ENCODE data around the gene CX3CL1. TPM values are rescaled to one million over a fixed set of nuclear protein-coding genes. Genes with fewer than 3 reads are reported as not detected.

The CX3CL1 gene
- polyA plus RNA-seq, 1 donor from 2014 or later = 4.9 TPM

DNA sequence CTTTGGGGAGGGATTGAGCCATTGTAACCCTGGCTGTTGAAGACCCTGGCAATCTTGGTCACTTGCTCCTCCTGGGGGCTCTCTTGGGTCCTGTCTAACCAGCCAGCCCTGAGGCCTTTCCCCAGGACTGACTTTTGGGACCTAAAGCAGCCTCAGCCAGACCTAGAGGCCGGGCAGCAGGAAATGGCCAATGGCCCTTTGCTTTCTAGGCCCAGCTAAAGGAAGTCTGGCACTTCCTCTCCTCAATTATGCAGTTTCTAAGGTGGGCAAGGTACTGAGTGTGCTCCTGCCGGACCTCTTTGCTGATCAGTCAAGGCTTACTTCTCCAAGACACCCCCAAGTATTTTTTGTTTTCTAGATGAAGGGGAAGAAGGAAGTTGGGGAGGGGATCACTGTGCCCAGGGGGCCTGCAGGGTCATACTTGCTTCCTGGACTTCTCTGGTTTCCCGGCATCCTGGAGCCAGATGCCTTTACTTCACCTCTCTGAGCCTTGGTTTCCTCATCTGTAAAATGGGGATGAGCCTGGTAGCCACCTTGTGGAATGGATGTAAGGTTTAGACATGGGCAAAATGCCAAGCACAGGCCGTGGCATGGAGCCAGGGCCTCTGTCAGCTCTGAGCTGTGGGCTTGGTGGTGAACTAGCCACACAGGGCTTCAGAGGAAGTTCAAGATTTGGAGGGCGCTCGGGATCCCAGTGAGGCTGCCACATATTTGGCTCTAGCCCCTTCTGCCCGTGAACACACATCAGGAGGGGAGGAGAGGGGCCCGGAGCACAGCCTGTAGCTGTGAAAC lies 8.6 kb downstream of the CX3CL1 start:
- no peak overlapping the region for H3K4me3 ChIP-seq (ENCODE audit: low read length)
- no peaks in the 10 kb centered on the region for H3K9me2 ChIP-seq (ENCODE audit: insufficient read depth, low read length)
- H3K27me3 ChIP-seq (ENCODE audit: insufficient read depth, low read depth, low read length) = no peaks in the 10 kb centered on the region
- no peak overlapping the region for H3K27ac ChIP-seq (ENCODE audit: low read length)
- H3K4me2 ChIP-seq (ENCODE audit: low read length) = no peak overlapping the region
- no peak overlapping the region for H3K9ac ChIP-seq (ENCODE audit: low read length)
- no peak overlapping the region for H2AFZ ChIP-seq (ENCODE audit: low read depth, low read length)
- no peaks in the 10 kb centered on the region for H3K9me3 ChIP-seq (ENCODE audit: low read length)
- no peaks in the 10 kb centered on the region for H3K79me2 ChIP-seq (replicated peaks; ENCODE audit: insufficient read depth, low read length)
- H4K20me1 ChIP-seq (ENCODE audit: insufficient read depth) = no peaks in the 10 kb centered on the region
- TF ChIP-seq POLR2AphosphoS5 (IDR thresholded peaks at IDR 0.05) = no peak
- TF ChIP-seq SMC3 (conservative IDR thresholded peaks at IDR 0.05; ENCODE audit: poor library complexity) = no peak
- TF ChIP-seq, protein P1, sequence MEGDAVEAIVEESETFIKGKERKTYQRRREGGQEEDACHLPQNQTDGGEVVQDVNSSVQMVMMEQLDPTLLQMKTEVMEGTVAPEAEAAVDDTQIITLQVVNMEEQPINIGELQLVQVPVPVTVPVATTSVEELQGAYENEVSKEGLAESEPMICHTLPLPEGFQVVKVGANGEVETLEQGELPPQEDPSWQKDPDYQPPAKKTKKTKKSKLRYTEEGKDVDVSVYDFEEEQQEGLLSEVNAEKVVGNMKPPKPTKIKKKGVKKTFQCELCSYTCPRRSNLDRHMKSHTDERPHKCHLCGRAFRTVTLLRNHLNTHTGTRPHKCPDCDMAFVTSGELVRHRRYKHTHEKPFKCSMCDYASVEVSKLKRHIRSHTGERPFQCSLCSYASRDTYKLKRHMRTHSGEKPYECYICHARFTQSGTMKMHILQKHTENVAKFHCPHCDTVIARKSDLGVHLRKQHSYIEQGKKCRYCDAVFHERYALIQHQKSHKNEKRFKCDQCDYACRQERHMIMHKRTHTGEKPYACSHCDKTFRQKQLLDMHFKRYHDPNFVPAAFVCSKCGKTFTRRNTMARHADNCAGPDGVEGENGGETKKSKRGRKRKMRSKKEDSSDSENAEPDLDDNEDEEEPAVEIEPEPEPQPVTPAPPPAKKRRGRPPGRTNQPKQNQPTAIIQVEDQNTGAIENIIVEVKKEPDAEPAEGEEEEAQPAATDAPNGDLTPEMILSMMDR (IDR thresholded peaks at IDR 0.05; ENCODE audit: poor library complexity, severe bottlenecking) = no peak
- no peak for TF ChIP-seq EZH2 (IDR thresholded peaks at IDR 0.05; ENCODE audit: borderline replicate concordance, insufficient read depth, low read length, poor library complexity, severe bottlenecking)
- TF ChIP-seq RAD21 (conservative IDR thresholded peaks at IDR 0.05) = no peak
- no peak for TF ChIP-seq MXI1 (conservative IDR thresholded peaks at IDR 0.05; ENCODE audit: poor library complexity, severe bottlenecking)
- no peak for TF ChIP-seq TAF1 (IDR thresholded peaks at IDR 0.05; ENCODE audit: low read depth)
- TF ChIP-seq, protein P2, sequence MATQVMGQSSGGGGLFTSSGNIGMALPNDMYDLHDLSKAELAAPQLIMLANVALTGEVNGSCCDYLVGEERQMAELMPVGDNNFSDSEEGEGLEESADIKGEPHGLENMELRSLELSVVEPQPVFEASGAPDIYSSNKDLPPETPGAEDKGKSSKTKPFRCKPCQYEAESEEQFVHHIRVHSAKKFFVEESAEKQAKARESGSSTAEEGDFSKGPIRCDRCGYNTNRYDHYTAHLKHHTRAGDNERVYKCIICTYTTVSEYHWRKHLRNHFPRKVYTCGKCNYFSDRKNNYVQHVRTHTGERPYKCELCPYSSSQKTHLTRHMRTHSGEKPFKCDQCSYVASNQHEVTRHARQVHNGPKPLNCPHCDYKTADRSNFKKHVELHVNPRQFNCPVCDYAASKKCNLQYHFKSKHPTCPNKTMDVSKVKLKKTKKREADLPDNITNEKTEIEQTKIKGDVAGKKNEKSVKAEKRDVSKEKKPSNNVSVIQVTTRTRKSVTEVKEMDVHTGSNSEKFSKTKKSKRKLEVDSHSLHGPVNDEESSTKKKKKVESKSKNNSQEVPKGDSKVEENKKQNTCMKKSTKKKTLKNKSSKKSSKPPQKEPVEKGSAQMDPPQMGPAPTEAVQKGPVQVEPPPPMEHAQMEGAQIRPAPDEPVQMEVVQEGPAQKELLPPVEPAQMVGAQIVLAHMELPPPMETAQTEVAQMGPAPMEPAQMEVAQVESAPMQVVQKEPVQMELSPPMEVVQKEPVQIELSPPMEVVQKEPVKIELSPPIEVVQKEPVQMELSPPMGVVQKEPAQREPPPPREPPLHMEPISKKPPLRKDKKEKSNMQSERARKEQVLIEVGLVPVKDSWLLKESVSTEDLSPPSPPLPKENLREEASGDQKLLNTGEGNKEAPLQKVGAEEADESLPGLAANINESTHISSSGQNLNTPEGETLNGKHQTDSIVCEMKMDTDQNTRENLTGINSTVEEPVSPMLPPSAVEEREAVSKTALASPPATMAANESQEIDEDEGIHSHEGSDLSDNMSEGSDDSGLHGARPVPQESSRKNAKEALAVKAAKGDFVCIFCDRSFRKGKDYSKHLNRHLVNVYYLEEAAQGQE (IDR thresholded peaks at IDR 0.05; ENCODE audit: borderline replicate concordance) = no peak
- no peaks in the 10 kb centered on the region for H3F3A ChIP-seq (ENCODE audit: insufficient read depth, low read length, poor library complexity, severe bottlenecking)
- H3K36me3 ChIP-seq (ENCODE audit: insufficient read depth, low read length) = no peaks in the 10 kb centered on the region

DNA sequence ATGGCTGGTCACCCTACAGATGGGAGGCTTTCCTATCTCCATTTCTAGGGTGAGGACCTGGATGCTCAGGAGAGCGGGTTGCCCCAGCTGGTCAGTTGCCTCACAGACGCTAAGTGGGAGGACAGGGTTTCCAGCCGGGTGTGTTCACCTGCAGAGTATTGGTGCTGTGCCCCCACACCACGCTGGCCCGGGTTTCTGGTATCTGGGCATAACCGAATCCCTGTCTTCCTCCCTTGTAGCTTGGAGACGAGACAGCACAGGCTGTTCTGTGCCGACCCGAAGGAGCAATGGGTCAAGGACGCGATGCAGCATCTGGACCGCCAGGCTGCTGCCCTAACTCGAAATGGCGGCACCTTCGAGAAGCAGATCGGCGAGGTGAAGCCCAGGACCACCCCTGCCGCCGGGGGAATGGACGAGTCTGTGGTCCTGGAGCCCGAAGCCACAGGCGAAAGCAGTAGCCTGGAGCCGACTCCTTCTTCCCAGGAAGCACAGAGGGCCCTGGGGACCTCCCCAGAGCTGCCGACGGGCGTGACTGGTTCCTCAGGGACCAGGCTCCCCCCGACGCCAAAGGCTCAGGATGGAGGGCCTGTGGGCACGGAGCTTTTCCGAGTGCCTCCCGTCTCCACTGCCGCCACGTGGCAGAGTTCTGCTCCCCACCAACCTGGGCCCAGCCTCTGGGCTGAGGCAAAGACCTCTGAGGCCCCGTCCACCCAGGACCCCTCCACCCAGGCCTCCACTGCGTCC lies 9.7 kb downstream of the CX3CL1 start:
- H3K9ac ChIP-seq (ENCODE audit: low read length) = no peak overlapping the region
- H3K4me2 ChIP-seq (ENCODE audit: low read length) = no peak overlapping the region
- no peak overlapping the region for H2AFZ ChIP-seq (ENCODE audit: low read depth, low read length)
- no peaks in the 10 kb centered on the region for H3K36me3 ChIP-seq (ENCODE audit: insufficient read depth, low read length)
- H3K9me2 ChIP-seq (ENCODE audit: insufficient read depth, low read length) = no peaks in the 10 kb centered on the region
- no peaks in the 10 kb centered on the region for H3K27me3 ChIP-seq (ENCODE audit: insufficient read depth, low read depth, low read length)
- no peak overlapping the region for H3K27ac ChIP-seq (ENCODE audit: low read length)
- no peak overlapping the region for H3K4me3 ChIP-seq (ENCODE audit: low read length)
- H4K20me1 ChIP-seq (ENCODE audit: insufficient read depth) = no peaks in the 10 kb centered on the region
- no peaks in the 10 kb centered on the region for H3K9me3 ChIP-seq (ENCODE audit: low read length)
- no peaks in the 10 kb centered on the region for H3K79me2 ChIP-seq (replicated peaks; ENCODE audit: insufficient read depth, low read length)
- H3F3A ChIP-seq (ENCODE audit: insufficient read depth, low read length, poor library complexity, severe bottlenecking) = no peaks in the 10 kb centered on the region
- TF ChIP-seq, protein P1 (IDR thresholded peaks at IDR 0.05; ENCODE audit: poor library complexity, severe bottlenecking) = no peak
- TF ChIP-seq SMC3 (conservative IDR thresholded peaks at IDR 0.05; ENCODE audit: poor library complexity) (no peak), EZH2 (IDR thresholded peaks at IDR 0.05; ENCODE audit: borderline replicate concordance, insufficient read depth, low read length, poor library complexity, severe bottlenecking) (no peak), TAF1 (IDR thresholded peaks at IDR 0.05; ENCODE audit: low read depth) (no peak), EP300 (conservative IDR thresholded peaks at IDR 0.05; ENCODE audit: poor library complexity, severe bottlenecking) (no peak), MXI1 (conservative IDR thresholded peaks at IDR 0.05; ENCODE audit: poor library complexity, severe bottlenecking) (no peak), POLR2AphosphoS5 (IDR thresholded peaks at IDR 0.05) (no peak), RAD21 (conservative IDR thresholded peaks at IDR 0.05) (no peak)
- TF ChIP-seq, protein P2 (IDR thresholded peaks at IDR 0.05; ENCODE audit: borderline replicate concordance) = no peak

Measured in neural cell (in vitro differentiated cells).